WTC11 (cell line): ENCODE measurements around the gene RNF126. TPM values are rescaled to one million over a fixed set of nuclear protein-coding genes. Genes with fewer than 3 reads are reported as not detected.

Experiments
- ATAC-seq: fragments of 200-7000 bp; cut with Tn5 transposase; 2 replicates; pipeline ENCODE4 v1.10.0; 2021; ENCODE audit warnings: mild to moderate bottlenecking, moderate library complexity
- CTCF ChIA-PET: fragments of 300-600 bp; sonication (Branson Sonifier 250); formaldehyde crosslinking; loops from one replicate; lab custom pipeline; 2021; ENCODE audit warnings: antibody characterized with exemption; lab: Charles Lee
- POLR2A ChIA-PET: fragments of 350-600 bp; sonication (Branson Sonifier 250); formaldehyde crosslinking; loops from one replicate; lab custom pipeline; 2021; ENCODE audit warnings: antibody characterized with exemption; lab: Charles Lee
- DNase-seq: peaks from one replicate; pipeline ENCODE4 v3.0.0; 2021; ENCODE audit warnings: low spot score
- H3K27ac Mint-ChIP-seq: 2 replicates; pipeline ENCODE4 v1.8.0; 2021; ENCODE audit warnings: mixed read lengths
- H3K27me3 Mint-ChIP-seq: 2 replicates; pipeline ENCODE4 v1.8.0; 2021; ENCODE audit warnings: low read depth, mild to moderate bottlenecking, moderate library complexity, mixed read lengths
- H3K36me3 Mint-ChIP-seq: 2 replicates; pipeline ENCODE4 v1.8.0; 2021; ENCODE audit warnings: mixed read lengths
- H3K4me1 Mint-ChIP-seq: 2 replicates; pipeline ENCODE4 v1.8.0; 2022; ENCODE audit warnings: mixed read lengths
- H3K4me3 Mint-ChIP-seq: 2 replicates; pipeline ENCODE4 v1.8.0; 2021; ENCODE audit warnings: mild to moderate bottlenecking, moderate library complexity, mixed read lengths
- H3K9me3 Mint-ChIP-seq: 2 replicates; pipeline ENCODE4 v1.8.0; 2021; ENCODE audit warnings: mixed read lengths
- ATF1 ChIP-seq: sonication (generic); formaldehyde crosslinking; IDR thresholded peaks from 2 replicates; pipeline ENCODE4 v1.8.1; 2023; ENCODE audit warnings: mild to moderate bottlenecking, moderate library complexity, missing genetic modification reagents
- ERG ChIP-seq: fragments of 250-450 bp; sonication (Bioruptor Pico); IDR thresholded peaks from 2 replicates; pipeline ENCODE4 v1.8.0; 2021; ENCODE audit warnings: mild to moderate bottlenecking
- JUN ChIP-seq: sonication (generic); formaldehyde crosslinking; IDR thresholded peaks from 2 replicates; pipeline ENCODE4 v1.8.0; 2023; ENCODE audit warnings: mild to moderate bottlenecking, missing genetic modification reagents
- MLX ChIP-seq: sonication (generic); formaldehyde crosslinking; IDR thresholded peaks from 2 replicates; pipeline ENCODE4 v1.8.1; 2023; ENCODE audit warnings: mild to moderate bottlenecking, missing genetic modification reagents, moderate library complexity
- NFATC4 ChIP-seq: fragments of 250-450 bp; sonication (Bioruptor Pico); IDR thresholded peaks from 2 replicates; pipeline ENCODE4 v1.9.0; 2021; ENCODE audit warnings: mild to moderate bottlenecking
- NR3C1 ChIP-seq: sonication (generic); formaldehyde crosslinking; conservative IDR thresholded peaks from 2 replicates; pipeline ENCODE4 v1.8.1; 2023; ENCODE audit warnings: low read depth, mild to moderate bottlenecking, missing genetic modification reagents
- RORB ChIP-seq: fragments of 250-450 bp; sonication (Bioruptor Pico); IDR thresholded peaks from 2 replicates; pipeline ENCODE4 v1.9.0; 2021; ENCODE audit warnings: mild to moderate bottlenecking
- SMAD4 ChIP-seq: sonication (generic); formaldehyde crosslinking; IDR thresholded peaks from 2 replicates; pipeline ENCODE4 v1.8.0; 2022; ENCODE audit warnings: mild to moderate bottlenecking, missing genetic modification reagents
- SOX15 ChIP-seq: fragments of 250-450 bp; sonication (Bioruptor Pico); IDR thresholded peaks from 2 replicates; pipeline ENCODE4 v1.9.0; 2021; ENCODE audit warnings: mild to moderate bottlenecking
- TEAD1 ChIP-seq: sonication (generic); formaldehyde crosslinking; IDR thresholded peaks from 2 replicates; pipeline ENCODE4 v1.8.0; 2022; ENCODE audit warnings: mild to moderate bottlenecking, missing genetic modification reagents
- ZNF232 ChIP-seq: sonication (generic); formaldehyde crosslinking; IDR thresholded peaks from 2 replicates; pipeline ENCODE4 v1.8.0; 2022; ENCODE audit warnings: mild to moderate bottlenecking, missing genetic modification reagents
- ZNF263 ChIP-seq: sonication (generic); formaldehyde crosslinking; IDR thresholded peaks from 2 replicates; pipeline ENCODE4 v1.8.1; 2022; ENCODE audit warnings: low read depth, mild to moderate bottlenecking, moderate library complexity, missing genetic modification reagents
- ZNF425 ChIP-seq: fragments of 250-450 bp; sonication (Bioruptor Pico); conservative IDR thresholded peaks from 2 replicates; pipeline ENCODE4 v1.9.0; 2021; ENCODE audit warnings: mild to moderate bottlenecking
- total RNA-seq: library from RNA; stranded (reverse); gene quantifications from 3 replicates; pipeline ENCODE4 v1.2.3, GENCODE V29; 2021
- TF ChIP-seq, protein P1 (sequence below): sonication (generic); formaldehyde crosslinking; IDR thresholded peaks from 2 replicates; pipeline ENCODE4 v1.8.1; 2023; ENCODE audit warnings: mild to moderate bottlenecking, moderate library complexity, missing genetic modification reagents
- TF ChIP-seq, protein P2 (sequence below): sonication (generic); formaldehyde crosslinking; IDR thresholded peaks from 2 replicates; pipeline ENCODE4 v1.8.0; 2022; ENCODE audit warnings: mild to moderate bottlenecking, missing genetic modification reagents
- TF ChIP-seq, protein P3 (sequence below): sonication (generic); formaldehyde crosslinking; IDR thresholded peaks from 2 replicates; pipeline ENCODE4 v1.8.0; 2023; ENCODE audit warnings: missing genetic modification reagents, mild to moderate bottlenecking, borderline replicate concordance

Gene RNF126
- total RNA-seq, 1 experiment from 2014 or later = 84.4 TPM

GRCh38 chr19:619286-620002 lies 43.6 kb downstream of the RNF126 start:
- H3K4me3 Mint-ChIP-seq = no peak overlapping the region
- ChIA-PET CTCF (no interaction called here), POLR2A (no interaction called here)
- peaks cover 26% of the 10 kb centered on the region for H3K36me3 Mint-ChIP-seq
- no peak for TF ChIP-seq ZNF425 (CRISPR knock-in tag)
- no peak for TF ChIP-seq SMAD4
- TF ChIP-seq, protein P1, sequence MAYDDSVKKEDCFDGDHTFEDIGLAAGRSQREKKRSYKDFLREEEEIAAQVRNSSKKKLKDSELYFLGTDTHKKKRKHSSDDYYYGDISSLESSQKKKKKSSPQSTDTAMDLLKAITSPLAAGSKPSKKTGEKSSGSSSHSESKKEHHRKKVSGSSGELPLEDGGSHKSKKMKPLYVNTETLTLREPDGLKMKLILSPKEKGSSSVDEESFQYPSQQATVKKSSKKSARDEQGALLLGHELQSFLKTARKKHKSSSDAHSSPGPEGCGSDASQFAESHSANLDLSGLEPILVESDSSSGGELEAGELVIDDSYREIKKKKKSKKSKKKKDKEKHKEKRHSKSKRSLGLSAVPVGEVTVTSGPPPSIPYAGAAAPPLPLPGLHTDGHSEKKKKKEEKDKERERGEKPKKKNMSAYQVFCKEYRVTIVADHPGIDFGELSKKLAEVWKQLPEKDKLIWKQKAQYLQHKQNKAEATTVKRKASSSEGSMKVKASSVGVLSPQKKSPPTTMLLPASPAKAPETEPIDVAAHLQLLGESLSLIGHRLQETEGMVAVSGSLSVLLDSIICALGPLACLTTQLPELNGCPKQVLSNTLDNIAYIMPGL (CRISPR knock-in tag) = no peak
- TF ChIP-seq, protein P2, sequence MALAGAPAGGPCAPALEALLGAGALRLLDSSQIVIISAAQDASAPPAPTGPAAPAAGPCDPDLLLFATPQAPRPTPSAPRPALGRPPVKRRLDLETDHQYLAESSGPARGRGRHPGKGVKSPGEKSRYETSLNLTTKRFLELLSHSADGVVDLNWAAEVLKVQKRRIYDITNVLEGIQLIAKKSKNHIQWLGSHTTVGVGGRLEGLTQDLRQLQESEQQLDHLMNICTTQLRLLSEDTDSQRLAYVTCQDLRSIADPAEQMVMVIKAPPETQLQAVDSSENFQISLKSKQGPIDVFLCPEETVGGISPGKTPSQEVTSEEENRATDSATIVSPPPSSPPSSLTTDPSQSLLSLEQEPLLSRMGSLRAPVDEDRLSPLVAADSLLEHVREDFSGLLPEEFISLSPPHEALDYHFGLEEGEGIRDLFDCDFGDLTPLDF = no peak
- no peak for TF ChIP-seq NR3C1 (CRISPR knock-in tag)
- TF ChIP-seq NFATC4 (CRISPR knock-in tag) = no peak
- no peak for TF ChIP-seq SOX15
- TF ChIP-seq, protein P3, sequence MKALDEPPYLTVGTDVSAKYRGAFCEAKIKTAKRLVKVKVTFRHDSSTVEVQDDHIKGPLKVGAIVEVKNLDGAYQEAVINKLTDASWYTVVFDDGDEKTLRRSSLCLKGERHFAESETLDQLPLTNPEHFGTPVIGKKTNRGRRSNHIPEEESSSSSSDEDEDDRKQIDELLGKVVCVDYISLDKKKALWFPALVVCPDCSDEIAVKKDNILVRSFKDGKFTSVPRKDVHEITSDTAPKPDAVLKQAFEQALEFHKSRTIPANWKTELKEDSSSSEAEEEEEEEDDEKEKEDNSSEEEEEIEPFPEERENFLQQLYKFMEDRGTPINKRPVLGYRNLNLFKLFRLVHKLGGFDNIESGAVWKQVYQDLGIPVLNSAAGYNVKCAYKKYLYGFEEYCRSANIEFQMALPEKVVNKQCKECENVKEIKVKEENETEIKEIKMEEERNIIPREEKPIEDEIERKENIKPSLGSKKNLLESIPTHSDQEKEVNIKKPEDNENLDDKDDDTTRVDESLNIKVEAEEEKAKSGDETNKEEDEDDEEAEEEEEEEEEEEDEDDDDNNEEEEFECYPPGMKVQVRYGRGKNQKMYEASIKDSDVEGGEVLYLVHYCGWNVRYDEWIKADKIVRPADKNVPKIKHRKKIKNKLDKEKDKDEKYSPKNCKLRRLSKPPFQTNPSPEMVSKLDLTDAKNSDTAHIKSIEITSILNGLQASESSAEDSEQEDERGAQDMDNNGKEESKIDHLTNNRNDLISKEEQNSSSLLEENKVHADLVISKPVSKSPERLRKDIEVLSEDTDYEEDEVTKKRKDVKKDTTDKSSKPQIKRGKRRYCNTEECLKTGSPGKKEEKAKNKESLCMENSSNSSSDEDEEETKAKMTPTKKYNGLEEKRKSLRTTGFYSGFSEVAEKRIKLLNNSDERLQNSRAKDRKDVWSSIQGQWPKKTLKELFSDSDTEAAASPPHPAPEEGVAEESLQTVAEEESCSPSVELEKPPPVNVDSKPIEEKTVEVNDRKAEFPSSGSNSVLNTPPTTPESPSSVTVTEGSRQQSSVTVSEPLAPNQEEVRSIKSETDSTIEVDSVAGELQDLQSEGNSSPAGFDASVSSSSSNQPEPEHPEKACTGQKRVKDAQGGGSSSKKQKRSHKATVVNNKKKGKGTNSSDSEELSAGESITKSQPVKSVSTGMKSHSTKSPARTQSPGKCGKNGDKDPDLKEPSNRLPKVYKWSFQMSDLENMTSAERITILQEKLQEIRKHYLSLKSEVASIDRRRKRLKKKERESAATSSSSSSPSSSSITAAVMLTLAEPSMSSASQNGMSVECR = no peak
- TF ChIP-seq JUN = no peak
- no peak for TF ChIP-seq ERG (CRISPR knock-in tag)
- no peak for TF ChIP-seq RORB (CRISPR knock-in tag)
- TF ChIP-seq TEAD1 (CRISPR knock-in tag) = no peak
- no peak overlapping the region for H3K27ac Mint-ChIP-seq
- no peaks in the 10 kb centered on the region for H3K9me3 Mint-ChIP-seq
- no peaks in the 10 kb centered on the region for H3K4me1 Mint-ChIP-seq
- no peak for ATAC-seq
- no peaks in the 10 kb centered on the region for H3K27me3 Mint-ChIP-seq
- no peak for DNase-seq

DNA sequence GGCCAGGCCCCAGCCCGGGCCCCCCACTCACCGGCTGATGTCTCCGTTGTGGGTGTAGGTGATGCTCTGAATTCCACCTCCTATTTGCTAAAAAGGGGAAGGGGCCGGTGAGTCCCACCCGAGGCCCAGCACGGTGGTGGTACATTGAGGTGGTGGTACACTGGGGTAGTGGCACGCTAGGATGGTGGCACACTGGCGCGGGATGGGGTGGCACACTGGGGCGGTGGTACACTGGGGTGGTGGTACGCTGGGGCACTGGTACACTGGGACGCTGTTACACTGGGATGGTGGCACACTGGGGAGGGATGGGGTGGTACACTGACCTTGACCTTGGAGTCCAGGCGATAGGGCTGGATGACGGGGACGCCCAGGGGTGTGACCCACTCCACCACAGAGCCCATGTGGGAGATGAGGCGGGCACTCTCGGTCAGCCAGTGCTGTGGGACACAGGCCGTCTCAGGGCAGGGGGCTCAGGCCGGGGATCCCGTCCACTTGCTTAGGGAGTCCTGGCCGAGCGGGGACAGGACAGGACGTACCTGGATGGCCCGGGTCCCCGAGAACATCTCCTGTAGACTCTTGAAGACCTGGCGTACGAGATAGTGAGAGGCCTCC lies 44.2 kb downstream of the RNF126 start:
- no peaks in the 10 kb centered on the region for H3K27me3 Mint-ChIP-seq
- CTCF ChIA-PET = no interaction called here
- TF ChIP-seq ZNF263 (no peak), MLX (CRISPR knock-in tag) (no peak), ATF1 (CRISPR knock-in tag) (no peak), ZNF232 (CRISPR knock-in tag) (no peak)
- no peak overlapping the region for H3K4me3 Mint-ChIP-seq
- H3K27ac Mint-ChIP-seq = no peak overlapping the region
- H3K4me1 Mint-ChIP-seq = no peaks in the 10 kb centered on the region
- DNase-seq = no peak
- POLR2A ChIA-PET = no interaction called here
- peaks cover 25% of the 10 kb centered on the region for H3K36me3 Mint-ChIP-seq
- H3K9me3 Mint-ChIP-seq = no peaks in the 10 kb centered on the region
- no peak for ATAC-seq
